ENCODE results near the gene TCF21.

The TCF21 gene

DNA sequence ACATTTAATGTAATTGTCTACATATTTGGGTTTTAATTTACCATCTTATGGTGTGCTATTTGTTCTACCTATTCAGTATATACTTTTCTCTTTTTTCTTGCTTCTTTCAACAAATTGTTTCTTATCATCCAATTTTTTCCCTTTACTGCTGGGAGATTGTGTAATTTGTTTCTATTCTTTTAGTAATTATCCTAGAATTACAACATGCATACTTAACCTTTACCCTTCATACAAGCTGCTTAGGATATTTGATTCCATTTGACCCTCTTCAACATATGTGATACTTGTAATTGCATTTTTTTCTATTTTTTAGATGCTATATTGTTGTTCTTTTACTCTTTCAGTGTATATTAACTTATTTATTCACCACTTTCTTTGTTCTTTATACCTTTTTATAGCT is 49.0 kb downstream of the TCF21 start:
- no peaks in the 10 kb centered on the region for H3K36me3 ChIP-seq
- H3K9me3 ChIP-seq (ENCODE audit: severe bottlenecking): peaks cover 2% of the 10 kb centered on the region
- no peak for DNase-seq
- TF ChIP-seq, protein P1, sequence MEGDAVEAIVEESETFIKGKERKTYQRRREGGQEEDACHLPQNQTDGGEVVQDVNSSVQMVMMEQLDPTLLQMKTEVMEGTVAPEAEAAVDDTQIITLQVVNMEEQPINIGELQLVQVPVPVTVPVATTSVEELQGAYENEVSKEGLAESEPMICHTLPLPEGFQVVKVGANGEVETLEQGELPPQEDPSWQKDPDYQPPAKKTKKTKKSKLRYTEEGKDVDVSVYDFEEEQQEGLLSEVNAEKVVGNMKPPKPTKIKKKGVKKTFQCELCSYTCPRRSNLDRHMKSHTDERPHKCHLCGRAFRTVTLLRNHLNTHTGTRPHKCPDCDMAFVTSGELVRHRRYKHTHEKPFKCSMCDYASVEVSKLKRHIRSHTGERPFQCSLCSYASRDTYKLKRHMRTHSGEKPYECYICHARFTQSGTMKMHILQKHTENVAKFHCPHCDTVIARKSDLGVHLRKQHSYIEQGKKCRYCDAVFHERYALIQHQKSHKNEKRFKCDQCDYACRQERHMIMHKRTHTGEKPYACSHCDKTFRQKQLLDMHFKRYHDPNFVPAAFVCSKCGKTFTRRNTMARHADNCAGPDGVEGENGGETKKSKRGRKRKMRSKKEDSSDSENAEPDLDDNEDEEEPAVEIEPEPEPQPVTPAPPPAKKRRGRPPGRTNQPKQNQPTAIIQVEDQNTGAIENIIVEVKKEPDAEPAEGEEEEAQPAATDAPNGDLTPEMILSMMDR (IDR thresholded peaks at IDR 0.05; ENCODE audit: low read depth, low read length): no peak
- no peaks in the 10 kb centered on the region for H3K27me3 ChIP-seq (ENCODE audit: insufficient read depth, low read depth, severe bottlenecking)
- H3K4me3 ChIP-seq (ENCODE audit: low read depth, low read length): no peak overlapping the region
- H3K27ac ChIP-seq: no peak overlapping the region

DNA sequence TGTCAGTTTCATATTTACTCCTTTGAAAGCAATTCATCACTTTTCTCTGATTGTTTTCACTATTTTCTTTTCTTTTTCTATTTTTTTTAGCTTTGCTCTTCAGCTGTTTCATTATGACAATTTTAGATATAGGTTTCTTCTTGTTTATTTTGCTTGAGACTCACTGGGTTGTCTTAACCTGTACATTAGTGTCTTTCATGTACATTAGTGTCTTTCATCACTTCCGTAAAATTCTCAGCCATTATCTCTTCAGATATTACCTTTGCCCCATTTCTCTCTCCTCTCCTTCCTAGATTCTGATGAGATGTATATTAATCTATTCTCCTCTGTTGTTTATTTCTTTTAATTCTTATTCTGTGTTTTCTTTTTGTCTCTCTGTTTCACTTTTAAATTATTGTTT is 49.6 kb downstream of the TCF21 start:
- Histone ChIP-seq H3K4me3 (ENCODE audit: low read depth, low read length) (no peak overlapping the region), H3K36me3 (no peaks in the 10 kb centered on the region), H3K27ac (no peak overlapping the region), H3K27me3 (ENCODE audit: insufficient read depth, low read depth, severe bottlenecking) (no peaks in the 10 kb centered on the region), H3K9me3 (ENCODE audit: severe bottlenecking) (peaks cover 2% of the 10 kb centered on the region)
- TF ChIP-seq, protein P1 (IDR thresholded peaks at IDR 0.05; ENCODE audit: low read depth, low read length): no peak
- DNase-seq: no peak

DNA sequence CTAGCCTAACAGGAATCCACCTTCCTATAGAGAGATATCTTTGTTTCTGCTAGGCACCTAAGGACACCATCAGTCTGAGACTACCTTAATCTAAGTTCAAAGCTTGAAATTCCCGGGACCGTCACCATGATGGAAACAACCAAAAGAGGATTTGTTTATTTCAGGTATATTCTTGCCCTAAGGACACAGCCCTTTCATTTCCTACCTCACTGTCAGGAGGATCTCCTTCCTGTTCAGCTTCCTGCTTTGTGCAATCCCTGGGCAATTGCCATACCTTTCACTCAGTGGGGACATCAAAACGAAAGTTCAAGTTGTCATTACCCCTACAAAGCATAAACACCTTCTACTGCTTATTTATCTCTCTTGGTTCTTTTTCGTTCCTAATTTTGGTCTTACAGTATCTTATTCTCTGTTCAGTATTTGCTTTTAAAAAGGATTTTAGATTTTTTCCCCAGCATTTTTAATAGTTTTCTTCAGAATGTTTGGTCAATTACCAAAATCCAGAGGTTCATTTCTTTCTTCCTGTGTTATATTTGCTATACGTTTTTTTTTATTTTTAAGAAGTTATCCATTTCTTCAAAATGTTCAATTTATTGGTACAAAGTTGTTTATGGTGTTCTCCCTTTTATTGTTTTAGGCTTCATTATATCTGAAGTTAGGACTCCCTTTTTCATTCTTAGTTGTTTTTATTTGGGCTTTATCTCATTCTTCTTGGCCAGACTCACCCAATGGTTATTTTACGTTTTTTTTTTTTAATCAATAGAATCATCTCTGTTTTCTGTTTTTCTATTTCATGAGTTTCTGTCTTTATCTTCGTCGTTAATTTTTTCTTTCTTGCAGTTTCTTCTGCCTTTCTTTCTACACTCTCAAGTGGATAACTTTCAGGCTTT is 51.1 kb downstream of the TCF21 start:
- TF ChIP-seq, protein P1 (IDR thresholded peaks at IDR 0.05; ENCODE audit: low read depth, low read length): no peak
- no peak overlapping the region for H3K4me3 ChIP-seq (ENCODE audit: low read depth, low read length)
- H3K36me3 ChIP-seq: no peaks in the 10 kb centered on the region
- no peaks in the 10 kb centered on the region for H3K9me3 ChIP-seq (ENCODE audit: severe bottlenecking)
- H3K27ac ChIP-seq: no peak overlapping the region
- no peak for DNase-seq
- H3K27me3 ChIP-seq (ENCODE audit: insufficient read depth, low read depth, severe bottlenecking): no peaks in the 10 kb centered on the region
